Measurements from ENCODE around the gene RASGEF1C.

The RASGEF1C gene

DNA sequence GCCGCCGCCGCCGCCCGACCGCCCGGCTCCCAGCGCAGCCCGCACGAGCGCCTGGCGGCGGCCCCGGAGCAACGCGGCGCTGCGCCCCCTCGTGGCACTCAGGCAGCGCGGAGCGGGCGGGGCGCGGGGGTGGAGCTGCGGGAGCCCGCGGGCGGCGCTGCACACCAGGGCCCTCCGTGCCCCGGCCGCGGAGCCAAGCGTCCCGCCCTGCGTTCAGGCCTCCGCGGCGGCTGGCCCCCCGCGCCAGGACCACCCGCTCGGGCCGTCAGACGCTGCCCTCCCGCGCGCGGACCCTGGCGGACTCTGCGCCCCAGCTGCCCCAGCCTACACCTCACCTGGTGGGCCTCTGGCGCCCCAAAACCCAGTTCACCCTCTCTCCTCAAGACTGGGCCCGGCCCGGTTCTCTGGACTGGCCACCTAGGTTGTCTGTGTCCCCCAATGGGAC, at the start of gene RASGEF1C:
TSS of gene RASGEF1C (minus strand) at position 75 of the 445 bp plus-strand sequence. CDS start 71,159 bp downstream, outside the sequence.
- peak; percentile 28 for DNase-seq (ENCODE audit: low spot score)

GRCh38 chr5:180253036-180253824, 44.2 kb upstream of the RASGEF1C start:
- DNase-seq (ENCODE audit: low spot score) = no peak

GRCh38 chr5:180251887-180252286, 42.9 kb upstream of the RASGEF1C start:
- DNase-seq (ENCODE audit: low spot score) = no peak

GRCh38 chr5:180251141-180251540, 42.1 kb upstream of the RASGEF1C start:
- no peak for DNase-seq (ENCODE audit: low spot score)

GRCh38 chr5:180250329-180250728, 41.3 kb upstream of the RASGEF1C start:
- DNase-seq (ENCODE audit: low spot score) = no peak

- DNase-seq (ENCODE audit: low spot score) = no peak
Measured at GRCh38 chr5:180241600-180241999, 32.6 kb upstream of the RASGEF1C start.

DNA sequence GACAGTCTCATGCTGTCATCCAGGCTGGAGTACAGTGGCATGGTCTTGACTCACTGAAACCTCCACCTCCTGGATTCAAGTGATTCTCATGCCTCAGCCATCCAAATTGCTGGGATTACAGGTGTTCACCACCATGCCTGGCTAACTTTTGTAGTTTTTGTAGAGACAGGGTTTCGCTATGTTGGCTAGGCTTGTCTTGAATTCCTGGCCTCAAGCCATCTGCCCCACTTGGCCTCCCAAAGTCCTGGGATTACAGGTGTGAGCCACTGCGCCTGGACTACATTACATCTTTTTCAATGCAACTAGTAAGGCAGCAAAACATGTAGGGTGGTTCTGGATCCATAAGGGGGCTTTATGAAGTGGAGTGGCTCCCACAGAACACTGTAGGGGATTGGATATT, 29.6 kb upstream of the RASGEF1C start:
- no peak for DNase-seq (ENCODE audit: low spot score)

DNA sequence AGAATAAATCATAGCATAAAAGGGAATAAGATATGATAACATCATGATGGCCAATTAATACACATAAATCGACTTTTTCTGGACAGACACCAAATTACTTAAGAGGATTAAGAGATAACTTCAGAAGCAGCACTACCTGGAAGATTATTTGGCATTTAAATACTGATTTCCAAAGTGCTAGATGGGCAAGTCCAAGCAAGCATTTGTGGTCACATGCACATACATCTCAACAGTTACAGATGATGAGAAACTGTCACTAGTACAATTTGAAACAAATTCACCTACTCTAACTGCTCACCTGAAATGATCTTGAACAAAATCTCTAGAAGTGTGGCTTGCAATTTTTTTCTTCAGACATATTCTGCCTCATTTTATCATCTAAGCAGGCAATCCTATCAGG, 26.8 kb upstream of the RASGEF1C start:
- no peak for DNase-seq (ENCODE audit: low spot score)

GRCh38 chr5:180235077-180235476, 26.1 kb upstream of the RASGEF1C start:
- no peak for DNase-seq (ENCODE audit: low spot score)

DNA sequence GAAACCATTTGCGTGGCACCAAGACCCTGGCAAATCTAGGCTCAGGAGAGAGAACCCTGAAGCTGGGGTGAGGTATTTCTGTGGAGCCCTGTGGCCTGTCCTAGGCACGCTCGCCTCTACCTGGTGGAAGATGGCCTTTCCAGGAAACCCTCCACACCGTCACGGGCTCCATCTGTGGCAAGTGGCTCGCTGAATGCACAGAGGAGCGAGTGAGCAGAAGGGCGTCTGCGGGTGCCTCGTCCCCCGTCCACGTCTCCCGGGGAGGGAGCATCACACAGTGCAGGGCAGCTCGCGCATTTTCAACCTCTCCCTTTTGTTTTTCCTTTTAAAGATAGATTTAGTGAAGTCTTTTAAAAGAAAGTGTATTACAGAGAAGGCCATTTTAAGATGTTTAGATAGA, 25.3 kb upstream of the RASGEF1C start:
- DNase-seq (ENCODE audit: low spot score) = no peak

- no peak for DNase-seq (ENCODE audit: low spot score)
Measured at GRCh38 chr5:180233729-180234128, 24.7 kb upstream of the RASGEF1C start.

DNA sequence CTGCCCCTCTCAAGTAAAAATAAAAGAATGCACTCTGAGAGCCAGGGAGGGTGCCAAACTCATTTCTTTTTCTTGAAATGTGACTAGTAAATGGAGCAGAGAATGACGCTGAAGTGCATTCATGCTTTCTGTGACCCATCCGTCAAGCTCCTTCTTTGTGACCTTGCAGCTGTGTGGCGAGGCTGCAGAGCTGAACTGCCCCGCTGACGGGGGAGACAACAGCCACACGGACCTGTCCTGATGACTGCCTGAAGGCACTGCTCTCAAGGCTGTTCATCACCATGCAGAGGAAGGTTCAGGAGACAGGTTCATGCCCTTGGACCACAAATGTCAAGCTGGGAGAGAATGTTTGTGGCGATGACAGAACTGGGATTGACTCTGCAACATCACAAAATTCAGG, 21.0 kb upstream of the RASGEF1C start:
- DNase-seq (ENCODE audit: low spot score) = no peak

- no peak for DNase-seq (ENCODE audit: low spot score)
Measured at GRCh38 chr5:180222056-180222455, 13.0 kb upstream of the RASGEF1C start.

DNA sequence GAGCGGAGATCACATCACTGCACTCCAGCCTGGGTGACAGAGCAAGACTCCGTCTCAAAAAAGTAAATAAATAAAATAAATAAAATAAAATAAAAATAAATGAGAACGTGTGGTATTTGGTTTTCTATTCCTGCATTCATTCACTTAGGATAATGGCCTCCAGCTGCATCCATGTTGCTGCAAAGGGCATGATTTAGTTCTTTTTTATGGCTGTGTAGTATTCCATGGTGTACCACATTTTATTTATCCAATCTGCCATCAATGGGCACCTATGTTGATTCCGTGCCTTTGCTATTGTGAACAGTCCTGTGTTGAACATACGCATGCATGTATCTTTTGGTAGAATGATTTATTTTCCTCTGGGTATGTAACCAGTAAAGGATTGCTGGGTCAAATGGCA, 8.8 kb upstream of the RASGEF1C start:
- no peak for DNase-seq (ENCODE audit: low spot score)

DNA sequence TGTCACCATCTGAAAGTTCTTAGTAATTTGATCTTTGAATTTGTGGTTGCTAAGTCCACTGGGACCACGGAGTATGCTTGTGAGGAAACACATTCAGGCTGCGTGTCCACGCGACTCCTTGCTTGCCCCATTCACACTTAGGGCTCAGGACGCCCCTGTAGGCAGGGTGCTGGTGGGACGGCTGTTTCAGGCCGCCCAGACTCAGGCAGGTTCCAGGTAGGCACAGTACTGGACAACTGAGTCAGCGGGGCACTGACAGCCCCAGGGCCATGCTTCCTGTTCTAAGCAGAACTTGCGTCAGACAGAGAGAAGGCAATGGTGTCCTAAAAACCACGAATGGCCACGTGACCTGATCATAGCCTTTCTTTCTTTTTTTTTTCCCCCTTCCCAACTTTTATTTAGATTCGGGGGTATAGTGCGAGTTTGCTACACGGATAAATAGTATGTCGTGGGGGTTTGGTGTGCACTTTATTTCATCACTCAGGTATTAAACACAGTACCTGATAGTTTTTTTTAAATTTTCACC, 7.7 kb upstream of the RASGEF1C start:
- DNase-seq (ENCODE audit: low spot score) = no peak

DNA sequence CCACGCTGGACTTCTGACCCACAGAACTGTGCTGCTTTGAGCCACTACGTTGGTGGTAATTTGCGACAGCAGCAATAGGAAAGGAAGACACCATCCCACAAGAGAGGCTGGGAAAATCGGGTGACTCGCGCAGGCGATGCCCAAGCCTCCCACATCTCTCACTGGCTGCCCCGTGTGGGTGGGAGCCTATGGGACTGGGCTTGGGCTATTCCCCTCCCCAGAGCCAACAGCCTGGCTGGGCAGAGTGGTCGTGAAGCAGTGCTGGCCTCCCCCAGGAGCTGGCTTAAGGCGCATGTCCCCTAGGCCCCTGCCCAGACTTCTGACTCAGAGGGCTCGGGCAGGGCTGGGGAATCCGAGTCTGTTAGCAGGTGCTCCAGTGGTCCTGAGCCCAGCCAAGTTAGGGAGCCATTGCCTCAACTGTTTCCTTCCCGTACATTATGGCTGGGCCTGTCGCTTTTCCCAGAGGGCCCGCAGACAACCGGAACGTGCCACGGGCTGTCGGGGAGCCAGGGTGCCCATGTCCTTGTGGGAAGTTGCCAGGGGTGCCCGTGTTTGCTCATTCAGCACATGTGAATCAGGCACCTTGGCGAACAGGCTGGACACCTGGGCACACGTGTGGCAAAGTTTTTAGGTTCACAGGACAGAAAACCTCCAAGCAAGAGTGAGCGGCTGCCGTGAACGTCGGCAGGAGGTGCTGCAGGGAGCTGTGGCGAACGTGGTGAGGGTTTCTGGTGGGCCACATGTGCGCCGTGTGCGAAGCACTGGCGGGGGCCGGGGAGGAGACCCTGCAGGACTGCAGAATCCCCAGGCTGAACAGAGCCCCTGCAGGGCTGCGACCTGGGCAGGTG, 7.0 kb upstream of the RASGEF1C start:
- DNase-seq (ENCODE audit: low spot score) = no peak

GRCh38 chr5:180214870-180215770, 6.1 kb upstream of the RASGEF1C start:
- DNase-seq (ENCODE audit: low spot score) = no peak

GRCh38 chr5:180213657-180214207, 4.7 kb upstream of the RASGEF1C start:
- DNase-seq (ENCODE audit: low spot score) = no peak

DNA sequence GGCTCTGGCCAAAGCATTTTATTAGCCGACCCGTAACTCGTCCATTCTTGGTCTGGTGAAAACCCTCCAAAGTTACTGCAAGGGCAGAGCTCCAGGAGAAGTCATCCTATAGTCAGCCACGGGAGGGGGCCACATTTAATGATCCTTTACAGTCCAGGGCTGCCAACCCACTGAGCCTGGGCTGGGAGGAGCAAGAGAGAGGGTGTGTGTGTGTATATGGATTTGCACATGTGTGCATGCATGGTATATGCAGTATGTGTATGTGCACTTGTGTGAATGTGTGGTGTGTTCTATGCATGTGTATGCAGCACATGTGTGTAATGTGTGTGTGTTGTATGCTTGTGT, 4.2 kb upstream of the RASGEF1C start:
- no peak for DNase-seq (ENCODE audit: low spot score)

DNA sequence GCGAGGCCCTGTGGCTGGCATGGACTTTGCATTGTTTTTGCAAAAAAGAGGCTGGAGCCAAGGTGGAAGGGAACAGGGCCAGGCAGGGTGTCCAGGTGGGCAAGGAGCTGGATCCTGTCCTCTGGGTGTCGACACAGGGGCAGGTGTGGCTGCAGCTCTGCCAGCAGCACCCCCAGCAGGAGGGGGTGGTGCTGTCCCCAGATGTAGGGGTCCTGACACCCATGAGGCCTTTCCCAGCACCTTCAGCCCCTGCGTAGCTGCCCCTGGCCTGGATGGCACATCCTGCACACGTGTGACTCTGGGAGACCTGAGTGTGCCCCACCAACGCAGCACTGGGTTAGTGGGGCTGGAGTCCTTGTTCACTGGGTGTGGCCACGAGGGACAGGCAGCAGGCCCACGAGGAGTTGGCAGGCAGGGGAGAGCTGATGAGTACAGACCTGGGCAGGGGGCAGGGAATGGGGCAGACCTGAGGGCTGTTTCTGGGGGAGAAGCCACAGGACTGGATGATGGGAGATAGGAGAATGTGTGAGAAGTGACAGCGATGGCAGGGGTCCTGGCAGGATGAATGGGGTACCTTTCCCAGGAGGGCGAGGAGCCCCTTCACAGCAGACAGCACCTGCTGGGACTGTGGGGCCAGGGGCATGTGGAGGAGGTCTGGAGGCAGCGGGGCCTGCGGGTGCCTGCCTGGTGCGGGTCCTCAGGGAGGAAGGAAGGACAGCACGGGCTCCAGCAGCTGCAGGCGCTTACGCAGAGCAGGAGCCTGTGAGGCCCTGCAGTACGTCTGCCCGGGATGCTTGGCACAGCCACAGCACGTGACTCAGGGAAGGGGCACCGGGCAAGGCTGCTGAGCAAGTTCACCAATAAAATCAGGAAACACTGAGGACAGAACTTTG, 3.6 kb upstream of the RASGEF1C start:
- no peak for DNase-seq (ENCODE audit: low spot score)

- no peak for DNase-seq (ENCODE audit: low spot score)
Measured at GRCh38 chr5:180211761-180212035, 2.7 kb upstream of the RASGEF1C start.

Data from CD4-positive, alpha-beta T cell treated with Interleukin-2 at 100 ng/mL for 4 hours (primary cell).